H9 (cell line): Measurements from ENCODE around the gene PTPRN2. TPM values are rescaled to one million over a fixed set of nuclear protein-coding genes. Genes with fewer than 3 reads are reported as not detected.

Source experiments
- DNase-seq: peaks from one replicate; pipeline ENCODE4 v3.0.0-alpha.2; 2017
- H2AFZ ChIP-seq: one replicate; pipeline ENCODE4 v1.6.1; 2013; ENCODE audit warnings: mild to moderate bottlenecking, low read length, control low read depth, moderate library complexity
- H2AK5ac ChIP-seq: 2 replicates; pipeline ENCODE4 v1.6.1; 2013; ENCODE audit warnings: low read length, control low read depth, mixed read lengths; ENCODE audit not compliant: insufficient read length
- H2BK120ac ChIP-seq: one replicate; pipeline ENCODE4 v1.6.1; 2013; ENCODE audit warnings: low read depth, mild to moderate bottlenecking, low read length, control low read depth, inconsistent platforms; ENCODE audit not compliant: poor library complexity, severe bottlenecking
- H2BK12ac ChIP-seq: 2 replicates; pipeline ENCODE4 v1.6.1; 2013; ENCODE audit warnings: low read length, control low read depth, mixed read lengths, low read depth; ENCODE audit not compliant: insufficient read length
- H2BK15ac ChIP-seq: 2 replicates; pipeline ENCODE4 v1.6.1; 2013; ENCODE audit warnings: low read depth, low read length, control low read depth
- H2BK20ac ChIP-seq: one replicate; pipeline ENCODE4 v1.6.1; 2013; ENCODE audit warnings: low read depth, mild to moderate bottlenecking, low read length, control low read depth, inconsistent platforms; ENCODE audit not compliant: poor library complexity, severe bottlenecking
- H2BK5ac ChIP-seq: 2 replicates; pipeline ENCODE4 v1.6.1; 2013; ENCODE audit warnings: low read length, control low read depth, mixed read lengths; ENCODE audit not compliant: insufficient read length
- H3K14ac ChIP-seq: 2 replicates; pipeline ENCODE4 v1.6.1; 2013; ENCODE audit warnings: low read length, control low read depth; ENCODE audit not compliant: insufficient read depth
- H3K18ac ChIP-seq: 2 replicates; pipeline ENCODE4 v1.6.1; 2013; ENCODE audit warnings: low read depth, mild to moderate bottlenecking, mixed read lengths, low read length, control low read depth; ENCODE audit not compliant: insufficient read length
- H3K23ac ChIP-seq: 2 replicates; pipeline ENCODE4 v1.6.1; 2013; ENCODE audit warnings: low read length, control low read depth, mixed read lengths, low read depth; ENCODE audit not compliant: insufficient read length
- H3K23me2 ChIP-seq: 2 replicates; pipeline ENCODE4 v1.6.1; 2013; ENCODE audit warnings: low read depth, mild to moderate bottlenecking, mixed read lengths, low read length, control low read depth; ENCODE audit not compliant: insufficient read length, poor library complexity, severe bottlenecking
- H3K27ac ChIP-seq: 2 replicates; pipeline ENCODE4 v1.5.1; 2013; ENCODE audit warnings: low read length, control low read depth, mixed read lengths, low read depth; ENCODE audit not compliant: insufficient read length
- H3K27me3 ChIP-seq: 2 replicates; pipeline ENCODE4 v1.6.1; 2013; ENCODE audit warnings: low read length, control low read depth, inconsistent platforms; ENCODE audit not compliant: insufficient read depth
- H3K4ac ChIP-seq: 2 replicates; pipeline ENCODE4 v1.6.1; 2013; ENCODE audit warnings: low read depth, mild to moderate bottlenecking, control low read depth, inconsistent platforms, low read length, moderate library complexity
- H3K4me1 ChIP-seq: 2 replicates; pipeline ENCODE4 v1.6.1; 2013; ENCODE audit warnings: low read length, control low read depth, inconsistent platforms; ENCODE audit not compliant: insufficient read depth
- H3K4me2 ChIP-seq: 2 replicates; pipeline ENCODE4 v1.6.1; 2013; ENCODE audit warnings: low read length, control low read depth, mixed read lengths; ENCODE audit not compliant: insufficient read length, insufficient read depth
- H3K56ac ChIP-seq: 2 replicates; pipeline ENCODE4 v1.6.1; 2013; ENCODE audit warnings: low read depth, mild to moderate bottlenecking, mixed read lengths, low read length, control low read depth; ENCODE audit not compliant: insufficient read length
- H3K79me1 ChIP-seq: 2 replicates; pipeline ENCODE4 v1.6.1; 2013; ENCODE audit warnings: low read depth, mild to moderate bottlenecking, moderate library complexity, low read length, control low read depth, inconsistent platforms; ENCODE audit not compliant: insufficient read depth, poor library complexity, severe bottlenecking
- H3K79me2 ChIP-seq: 2 replicates; pipeline ENCODE4 v1.6.1; 2013; ENCODE audit warnings: low read length, control low read depth, inconsistent platforms; ENCODE audit not compliant: insufficient read depth
- H3K9ac ChIP-seq: 2 replicates; pipeline ENCODE4 v1.6.1; 2013; ENCODE audit warnings: low read length, control low read depth, mixed read lengths; ENCODE audit not compliant: insufficient read length; ENCODE audit errors: extremely low read depth
- H3K9me3 ChIP-seq: one replicate; pipeline ENCODE4 v1.6.1; 2013; ENCODE audit warnings: low read depth, low read length, inconsistent platforms; ENCODE audit not compliant: control insufficient read depth
- H3T11ph ChIP-seq: one replicate; pipeline ENCODE4 v1.6.1; 2013; ENCODE audit warnings: mild to moderate bottlenecking, low read length, control low read depth, inconsistent platforms
- H4K20me1 ChIP-seq: one replicate; pipeline ENCODE4 v1.6.1; 2013; ENCODE audit not compliant: control insufficient read depth, insufficient read length, insufficient read depth
- H4K5ac ChIP-seq: 2 replicates; pipeline ENCODE4 v1.6.1; 2013; ENCODE audit warnings: low read depth, mild to moderate bottlenecking, mixed read lengths, low read length, control low read depth; ENCODE audit not compliant: insufficient read length
- H4K8ac ChIP-seq: replicated peaks from 2 replicates; pipeline ENCODE4 v1.6.1; 2013; ENCODE audit warnings: low read length, control low read depth, mixed read lengths, low read depth; ENCODE audit not compliant: insufficient read length
- H4K91ac ChIP-seq: 2 replicates; pipeline ENCODE4 v1.6.1; 2013; ENCODE audit warnings: low read depth, mild to moderate bottlenecking, moderate library complexity, mixed read lengths, low read length, control low read depth; ENCODE audit not compliant: insufficient read length
- H3K27ac Mint-ChIP-seq, 3 experiments: 2 replicates in 2 of 3; 3 replicates in 1 of 3; pipeline ENCODE4 v1.8.0; 2020 to 2021; ENCODE audit warnings: mixed read lengths in 3 of 3, mild to moderate bottlenecking in 1 of 3, moderate library complexity in 1 of 3
- H3K27me3 Mint-ChIP-seq: 2 replicates; pipeline ENCODE4 v1.8.0; 2021; ENCODE audit warnings: low read depth, mild to moderate bottlenecking, moderate library complexity, mixed read lengths
- H3K36me3 Mint-ChIP-seq, 3 experiments: 2 replicates in 2 of 3; 3 replicates in 1 of 3; pipeline ENCODE4 v1.8.0; 2020 to 2021; ENCODE audit warnings: low read depth in 3 of 3, mixed read lengths in 3 of 3; ENCODE audit not compliant: insufficient read depth in 1 of 3
- H3K4me1 Mint-ChIP-seq, 2 experiments: 2 replicates each; pipeline ENCODE4 v1.8.0; 2020; ENCODE audit warnings: mixed read lengths in 2 of 2
- H3K4me3 Mint-ChIP-seq, 2 experiments: 2 replicates in 1 of 2; 3 replicates in 1 of 2; pipeline ENCODE4 v1.8.0; 2020 to 2021; ENCODE audit warnings: mild to moderate bottlenecking in 2 of 2, mixed read lengths in 2 of 2, moderate library complexity in 1 of 2
- H3K9me3 Mint-ChIP-seq, 2 experiments: 2 replicates in 1 of 2; 3 replicates in 1 of 2; pipeline ENCODE4 v1.8.0; 2020; ENCODE audit warnings: mild to moderate bottlenecking in 2 of 2, mixed read lengths in 2 of 2, moderate library complexity in 1 of 2
- WGBS: extraction: QIAGEN DNeasy Blood & Tissue Kit; methylation state at CpG from one replicate; pipeline ENCODE4 v1.1.7; 2013; ENCODE audit warnings: missing lambda C conversion rate, low lambda C conversion rate, mixed read lengths; ENCODE audit not compliant: insufficient read length; ENCODE audit errors: extremely low coverage; 5-methylcytosine and 5-hydroxymethylcytosine counted together
- total RNA-seq: library from RNA; stranded (reverse); gene quantifications from 2 replicates; pipeline ENCODE4 v1.2.1, GENCODE V29; 2021
- TF ChIP-seq, protein P1 (sequence below): fragments of 200-600 bp; sonication (generic); conservative IDR thresholded peaks from 3 replicates; pipeline ENCODE4 v1.8.0; 2021; ENCODE audit warnings: antibody characterized with exemption, mild to moderate bottlenecking

Gene PTPRN2
- total RNA-seq, 1 experiment from 2014 or later, result 5.2 TPM

DNA sequence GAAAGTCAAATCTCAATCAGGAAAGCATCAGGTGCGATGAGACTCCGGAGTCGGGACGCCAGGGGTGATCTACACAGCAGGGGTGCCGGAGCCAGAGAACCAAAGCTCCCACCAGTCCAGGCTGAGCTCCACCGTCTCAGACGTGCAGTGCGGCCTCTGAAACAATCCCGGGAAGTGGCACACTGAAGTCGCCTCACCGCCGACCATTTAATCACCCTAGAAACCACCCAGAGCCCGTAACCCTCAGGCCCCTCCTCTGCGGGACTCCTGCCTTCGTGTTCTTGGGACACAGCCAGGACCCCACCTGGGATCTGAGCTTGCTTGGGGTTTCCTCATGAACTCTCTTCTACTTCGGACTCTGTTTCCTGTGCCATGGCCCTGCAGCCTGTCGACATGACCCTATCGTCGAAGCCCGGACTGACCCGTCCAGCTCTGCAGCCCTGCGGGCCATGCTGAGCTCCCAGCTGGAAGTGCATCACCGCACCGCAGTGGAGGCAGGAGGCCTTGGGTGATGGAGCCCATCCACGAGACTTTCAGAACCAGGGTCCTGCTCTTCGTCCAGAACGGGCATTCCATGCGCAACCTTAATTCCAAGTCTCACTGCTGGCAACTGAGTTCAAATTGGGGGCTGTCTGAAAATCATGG, 266.4 kb downstream of the PTPRN2 start:
- TF ChIP-seq, protein P1, sequence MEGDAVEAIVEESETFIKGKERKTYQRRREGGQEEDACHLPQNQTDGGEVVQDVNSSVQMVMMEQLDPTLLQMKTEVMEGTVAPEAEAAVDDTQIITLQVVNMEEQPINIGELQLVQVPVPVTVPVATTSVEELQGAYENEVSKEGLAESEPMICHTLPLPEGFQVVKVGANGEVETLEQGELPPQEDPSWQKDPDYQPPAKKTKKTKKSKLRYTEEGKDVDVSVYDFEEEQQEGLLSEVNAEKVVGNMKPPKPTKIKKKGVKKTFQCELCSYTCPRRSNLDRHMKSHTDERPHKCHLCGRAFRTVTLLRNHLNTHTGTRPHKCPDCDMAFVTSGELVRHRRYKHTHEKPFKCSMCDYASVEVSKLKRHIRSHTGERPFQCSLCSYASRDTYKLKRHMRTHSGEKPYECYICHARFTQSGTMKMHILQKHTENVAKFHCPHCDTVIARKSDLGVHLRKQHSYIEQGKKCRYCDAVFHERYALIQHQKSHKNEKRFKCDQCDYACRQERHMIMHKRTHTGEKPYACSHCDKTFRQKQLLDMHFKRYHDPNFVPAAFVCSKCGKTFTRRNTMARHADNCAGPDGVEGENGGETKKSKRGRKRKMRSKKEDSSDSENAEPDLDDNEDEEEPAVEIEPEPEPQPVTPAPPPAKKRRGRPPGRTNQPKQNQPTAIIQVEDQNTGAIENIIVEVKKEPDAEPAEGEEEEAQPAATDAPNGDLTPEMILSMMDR, result no peak
- H3K36me3 Mint-ChIP-seq, result peaks cover 0 to 6% (median 0%) of the 10 kb centered on the region in 3 experiments; a peak in 3 of 7 replicates
- Histone ChIP-seq H3K4me1 (peaks cover 3% of the 10 kb centered on the region; the same call in 1 of the 2 replicates), H3K4me2 (no peak overlapping the region), H3K14ac (no peak overlapping the region), H3K9ac (no peak overlapping the region), H3K27ac (no peak overlapping the region), H3K23ac (no peak overlapping the region), H3T11ph (no peak overlapping the region), H2AK5ac (no peak overlapping the region), H3K56ac (no peak overlapping the region), H2BK20ac (no peak overlapping the region), H4K8ac (no peak overlapping the region), H3K23me2 (peaks cover 3% of the 10 kb centered on the region), H2BK120ac (no peak overlapping the region), H3K79me1 (no peaks in the 10 kb centered on the region), H3K27me3 (no peaks in the 10 kb centered on the region), H3K4ac (no peak overlapping the region), H4K91ac (no peak overlapping the region), H2BK5ac (no peak overlapping the region), H3K18ac (no peak overlapping the region), H2AFZ (no peak overlapping the region), H2BK12ac (no peak overlapping the region), H4K20me1 (no peaks in the 10 kb centered on the region), H4K5ac (no peak overlapping the region), H2BK15ac (no peak overlapping the region), H3K79me2 (no peaks in the 10 kb centered on the region), H3K9me3 (no peaks in the 10 kb centered on the region)
- H3K9me3 Mint-ChIP-seq, result peaks cover 6 to 11% of the 10 kb centered on the region in 2 experiments; a peak in 4 of 5 replicates
- H3K27me3 Mint-ChIP-seq, result peaks cover 8% of the 10 kb centered on the region
- DNase-seq, result peak; percentile 14
- H3K4me1 Mint-ChIP-seq, result peaks cover 38 to 43% of the 10 kb centered on the region in 2 experiments
- no CpG with 5 or more reads among the region's 28 CpGs for WGBS
- H3K4me3 Mint-ChIP-seq, result no peak overlapping the region
- H3K27ac Mint-ChIP-seq, result no peak overlapping the region
